OCI-LY3 (cell line): Measurements from ENCODE around the gene PLA2G2F.

ENCODE experiments used
- EZH2phosphoT487 ChIP-seq: fragments of 200-600 bp; shearing (Covaris generic); IDR thresholded peaks from 2 replicates; pipeline ENCODE4 v1.6.1; 2018; ENCODE audit warnings: antibody characterized with exemption, mixed run types, low read depth
- TF ChIP-seq, protein P1 (sequence below): fragments of 200-600, 300-600 bp; sonication (generic); IDR thresholded peaks from 2 replicates; pipeline ENCODE4 v1.5.1; 2014; ENCODE audit warnings: antibody characterized with exemption, low read length, low read depth

DNA sequence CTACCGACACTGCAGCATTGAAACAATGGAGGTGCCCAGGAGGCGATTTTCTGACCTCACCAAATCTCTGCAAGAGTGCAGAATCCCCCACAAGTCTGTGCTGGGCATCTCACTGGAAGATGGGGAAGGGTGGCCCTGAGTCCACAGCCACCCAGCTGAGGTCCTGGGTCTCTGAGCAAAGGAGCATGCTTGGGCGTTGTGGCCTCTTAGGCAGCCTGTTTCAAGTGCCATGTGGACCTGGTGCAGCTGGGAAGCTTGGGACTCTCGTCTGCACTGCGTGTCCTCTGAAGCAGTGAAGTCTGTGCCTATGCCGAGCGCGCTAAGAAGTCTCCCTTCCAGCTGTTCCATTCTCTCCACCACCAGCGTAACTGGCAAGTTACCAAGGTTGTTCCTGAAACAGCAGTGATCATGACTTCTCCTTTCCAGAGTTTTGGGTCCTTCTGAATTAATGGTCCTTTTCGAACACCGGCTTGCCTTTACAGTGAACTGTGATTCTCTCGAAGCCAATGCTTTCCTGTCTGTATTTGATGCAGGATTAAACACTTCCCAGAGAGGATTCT, 52.2 kb downstream of the PLA2G2F start:
- TF ChIP-seq, protein P1, sequence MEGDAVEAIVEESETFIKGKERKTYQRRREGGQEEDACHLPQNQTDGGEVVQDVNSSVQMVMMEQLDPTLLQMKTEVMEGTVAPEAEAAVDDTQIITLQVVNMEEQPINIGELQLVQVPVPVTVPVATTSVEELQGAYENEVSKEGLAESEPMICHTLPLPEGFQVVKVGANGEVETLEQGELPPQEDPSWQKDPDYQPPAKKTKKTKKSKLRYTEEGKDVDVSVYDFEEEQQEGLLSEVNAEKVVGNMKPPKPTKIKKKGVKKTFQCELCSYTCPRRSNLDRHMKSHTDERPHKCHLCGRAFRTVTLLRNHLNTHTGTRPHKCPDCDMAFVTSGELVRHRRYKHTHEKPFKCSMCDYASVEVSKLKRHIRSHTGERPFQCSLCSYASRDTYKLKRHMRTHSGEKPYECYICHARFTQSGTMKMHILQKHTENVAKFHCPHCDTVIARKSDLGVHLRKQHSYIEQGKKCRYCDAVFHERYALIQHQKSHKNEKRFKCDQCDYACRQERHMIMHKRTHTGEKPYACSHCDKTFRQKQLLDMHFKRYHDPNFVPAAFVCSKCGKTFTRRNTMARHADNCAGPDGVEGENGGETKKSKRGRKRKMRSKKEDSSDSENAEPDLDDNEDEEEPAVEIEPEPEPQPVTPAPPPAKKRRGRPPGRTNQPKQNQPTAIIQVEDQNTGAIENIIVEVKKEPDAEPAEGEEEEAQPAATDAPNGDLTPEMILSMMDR = no peak
- TF ChIP-seq EZH2phosphoT487 = no peak
